HG03045 (cell line): ENCODE results near the gene RRP1B.

ENCODE experiments used
- ATAC-seq: cut with Tn5 transposase; IDR thresholded peaks from one replicate; pipeline ENCODE4 v1.9.1; 2021; ENCODE audit warnings: mild to moderate bottlenecking, moderate library complexity; ENCODE audit not compliant: unreplicated experiment

The RRP1B gene

GRCh38 chr21:43739621-43740435, 80.5 kb downstream of the RRP1B start:
- no peak for ATAC-seq

- ATAC-seq: no peak
Observed at GRCh38 chr21:43740497-43741156, 81.3 kb downstream of the RRP1B start.

- no peak for ATAC-seq
Observed at GRCh38 chr21:43741423-43742096, 82.2 kb downstream of the RRP1B start.

GRCh38 chr21:43743947-43744346, 84.6 kb downstream of the RRP1B start:
- ATAC-seq: no peak

- no peak for ATAC-seq
Observed at GRCh38 chr21:43744725-43745124, 85.4 kb downstream of the RRP1B start.
